Ishikawa (cell line): ENCODE data around the gene NR1H2.

ENCODE experiments used
- EP300 ChIP-seq: IDR thresholded peaks from 2 replicates; pipeline ENCODE4 v1.6.1; 2012; ENCODE audit warnings: borderline replicate concordance
- TF ChIP-seq, protein P1 (sequence below): IDR thresholded peaks from 2 replicates; pipeline ENCODE4 v1.6.1; 2012

DNA sequence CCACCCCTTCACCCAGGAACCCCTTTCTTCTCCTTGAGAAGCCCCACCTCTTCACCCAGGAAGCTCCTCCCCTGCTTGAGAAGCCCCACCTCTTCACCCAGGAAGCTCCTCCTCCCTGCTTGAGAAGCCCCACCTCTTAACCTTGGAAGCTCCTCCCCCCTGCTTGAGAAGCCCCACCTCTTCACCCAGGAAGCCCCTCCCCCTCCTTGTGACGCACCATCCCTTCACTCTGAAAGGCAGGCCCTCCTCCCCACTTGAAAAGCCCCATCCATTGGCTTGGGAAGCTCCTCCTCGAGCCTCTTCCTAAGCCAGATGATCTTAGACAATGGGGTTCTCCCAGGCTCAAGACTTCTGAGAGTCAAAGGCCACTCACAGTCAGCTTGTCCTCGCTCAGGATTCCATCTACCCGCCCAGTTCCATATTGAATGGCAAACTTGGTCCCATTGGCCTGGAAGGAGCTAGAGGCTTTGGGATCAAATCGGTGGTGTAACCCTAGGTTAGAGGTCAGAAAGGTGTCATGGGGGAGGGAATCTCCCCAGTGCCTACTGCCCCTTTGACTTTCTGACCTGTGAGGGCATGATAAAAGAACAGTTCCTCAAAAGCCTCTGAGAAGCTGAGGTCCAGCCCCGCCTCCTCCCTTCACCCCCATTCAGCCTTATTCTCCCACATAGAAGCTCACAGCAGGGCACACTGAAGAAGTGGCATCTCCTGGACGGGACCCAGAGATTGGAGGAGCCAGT, 14.8 kb upstream of the NR1H2 start:
- TF ChIP-seq, protein P1, sequence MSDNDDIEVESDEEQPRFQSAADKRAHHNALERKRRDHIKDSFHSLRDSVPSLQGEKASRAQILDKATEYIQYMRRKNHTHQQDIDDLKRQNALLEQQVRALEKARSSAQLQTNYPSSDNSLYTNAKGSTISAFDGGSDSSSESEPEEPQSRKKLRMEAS, result no peak
- TF ChIP-seq EP300, result no peak
